T-helper 2 cell (primary cell): ENCODE measurements around the gene MPZL2.
"Not testable (repeated sequence)": the region's sequence is repeated elsewhere in the genome, so short reads cannot be mapped to it uniquely, and the experiment has no call there.

Experiments used
- DNase-seq, 5 experiments: peaks; one replicate each; pipeline versions ENCODE4 v3.0.0 to v3.0.0-alpha.2; 2012 to 2022
- total RNA-seq, 2 donors: gene quantifications; one replicate each; lab custom pipeline; 2026; lab: John Stamatoyannopoulos, UW

The MPZL2 gene
- 0.40 to 0.62 reads per million in 2 donors for total RNA-seq

DNA sequence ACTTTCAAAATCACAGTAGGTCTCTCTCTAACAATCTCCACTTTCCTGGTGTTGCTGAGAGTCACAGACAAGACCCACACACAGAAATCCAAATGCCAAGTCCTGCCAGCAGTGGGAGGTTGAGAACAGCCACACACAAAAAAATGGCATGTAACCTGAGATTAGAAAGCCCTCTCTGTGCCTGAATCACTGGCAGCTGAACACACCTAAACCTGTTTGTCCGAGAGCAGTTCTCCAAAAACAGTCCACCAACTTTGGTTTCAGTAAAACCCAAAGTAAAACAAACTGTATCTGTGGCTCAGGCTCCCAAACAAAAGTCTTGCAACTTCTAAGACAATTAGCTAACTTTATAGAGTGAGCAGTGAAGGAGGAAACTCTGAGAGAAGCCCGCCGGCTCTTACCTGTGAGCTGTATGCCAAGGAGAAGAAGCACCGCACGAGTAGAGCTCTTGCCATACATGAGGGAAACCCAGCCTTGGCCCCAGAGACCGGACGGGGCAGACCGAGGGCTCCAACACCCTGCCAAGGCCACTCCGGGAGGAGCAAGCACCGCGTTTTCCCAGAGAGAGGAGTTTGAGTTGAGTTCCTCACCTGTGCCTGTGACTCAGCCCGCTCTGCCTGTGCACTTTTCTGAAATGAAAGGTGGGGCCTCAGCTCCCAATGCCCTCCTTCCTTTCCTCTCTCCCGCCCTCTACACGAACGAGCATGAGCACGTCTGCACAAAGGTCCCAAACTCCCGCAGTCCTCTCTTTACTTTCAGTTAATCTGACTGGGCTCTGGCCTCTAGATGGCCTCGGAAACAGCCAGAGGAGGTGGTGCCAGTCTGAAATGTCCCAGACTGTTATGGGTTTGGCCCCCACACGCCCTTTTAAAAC, at the start of gene MPZL2:
Gene MPZL2, minus strand, starts transcription at position 603 of the 874 bp plus-strand sequence. Its CDS starts 144 bp downstream, at position 459.
- no peak for DNase-seq

DNA sequence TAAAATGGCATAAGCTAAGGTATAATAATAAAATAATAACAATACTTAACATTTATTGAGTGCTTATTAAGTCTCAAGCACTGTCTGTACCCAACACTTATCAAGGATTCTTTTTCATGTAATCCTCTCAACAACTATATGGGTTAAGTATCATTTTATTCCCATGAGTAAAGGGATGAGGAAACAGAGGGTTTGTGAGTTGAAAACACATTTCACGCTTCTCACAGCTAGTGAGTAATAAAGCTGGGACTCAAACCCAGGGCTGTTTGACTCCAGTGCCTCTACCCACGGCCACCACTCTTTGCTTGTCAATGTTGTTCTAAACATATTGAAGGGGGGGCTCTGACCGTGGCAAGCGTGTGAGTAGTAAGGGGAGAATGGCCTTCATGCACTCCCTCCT, 49.1 kb upstream of the MPZL2 start:
- no peak for DNase-seq

DNA sequence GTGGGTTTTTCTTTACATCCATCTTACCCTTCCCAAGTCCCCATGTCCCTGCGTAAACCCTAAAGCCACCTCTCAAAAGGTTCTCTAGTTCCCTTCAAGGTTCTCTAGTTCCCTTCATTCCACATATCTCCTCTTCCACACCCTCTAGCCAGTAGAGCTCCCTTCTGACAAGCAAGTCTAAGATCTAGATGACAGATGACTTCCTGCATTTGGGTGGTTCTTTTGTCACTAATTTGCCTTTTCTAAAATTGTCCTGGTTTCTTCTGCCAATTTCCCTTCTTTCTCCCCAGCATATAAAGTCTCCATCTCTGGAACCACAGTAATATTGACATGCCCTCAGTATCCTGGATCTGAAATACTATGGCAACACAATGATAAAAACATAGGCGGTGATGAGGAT, 48.2 kb upstream of the MPZL2 start:
- DNase-seq = no peak

DNA sequence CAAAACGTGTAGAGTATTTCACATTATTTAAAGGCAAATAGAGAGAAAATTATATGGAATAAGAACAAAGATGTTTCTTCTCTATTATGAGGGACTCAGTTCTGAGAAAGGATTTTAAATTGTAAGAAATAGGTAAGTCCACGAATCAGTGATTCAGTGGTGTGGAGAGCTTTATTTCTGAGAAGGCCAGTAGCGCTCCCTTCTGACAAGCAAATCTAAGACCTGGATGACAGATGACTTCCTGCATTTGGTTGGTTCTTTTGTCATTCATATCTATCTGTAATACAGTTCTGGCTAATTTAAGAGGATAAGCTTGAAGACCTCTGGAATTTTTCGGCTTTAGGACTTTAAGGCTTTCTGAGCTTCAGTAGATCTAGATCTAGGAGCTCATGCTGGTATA, 47.4 kb upstream of the MPZL2 start:
- DNase-seq = peak in 1 of 5 experiments; percentile 32

DNA sequence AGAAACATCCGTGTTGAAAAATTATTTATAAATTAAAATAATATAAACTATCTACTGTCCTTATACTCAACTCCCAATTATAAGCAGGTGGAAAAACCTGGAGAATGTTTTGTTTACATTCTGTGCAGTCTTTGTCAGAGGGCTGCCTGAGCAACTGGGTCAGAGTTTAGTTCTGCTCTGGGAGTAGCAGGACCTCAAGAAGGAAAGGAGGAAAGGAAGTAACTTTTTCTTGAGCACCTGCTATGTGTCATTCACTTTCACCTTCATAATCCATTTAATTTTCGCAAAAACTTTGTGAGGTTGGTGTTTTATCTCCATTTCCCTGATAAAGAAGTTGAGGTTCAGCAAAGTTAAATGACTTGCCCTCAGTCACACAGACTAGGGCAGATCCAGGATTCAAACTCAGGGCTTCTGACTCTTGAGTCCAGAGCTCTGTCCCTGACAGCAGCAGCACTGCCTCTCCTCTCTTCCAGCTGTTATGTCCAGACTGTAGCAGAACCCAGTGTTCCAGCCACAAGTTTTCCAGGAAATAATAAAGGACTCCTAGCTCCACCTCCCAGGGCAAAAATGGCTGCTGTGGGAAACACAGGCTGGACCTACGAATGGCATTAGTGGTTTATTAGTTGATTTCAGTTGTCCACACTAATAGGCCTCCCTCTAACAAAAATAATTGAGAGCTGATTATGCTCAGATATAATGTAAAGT, 46.8 kb upstream of the MPZL2 start:
- no peak for DNase-seq

DNA sequence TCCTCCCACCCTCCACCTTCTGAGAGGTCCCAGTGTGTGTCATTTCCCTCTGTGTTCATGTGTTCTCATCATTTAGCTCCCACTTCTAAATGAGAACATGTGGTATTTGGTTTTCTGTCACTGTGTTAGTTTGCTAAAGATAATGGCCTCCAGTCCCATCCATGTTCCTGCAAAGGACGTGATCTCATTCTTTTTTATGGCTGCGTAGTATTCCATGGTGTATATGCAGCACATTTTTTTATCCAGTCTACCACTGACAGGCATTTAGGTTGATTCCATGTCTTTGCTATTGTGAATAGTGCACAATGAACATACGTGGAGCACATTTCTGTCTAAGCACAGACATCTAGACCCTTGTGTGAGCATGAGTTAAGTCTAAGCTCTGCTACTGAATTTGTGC, 46.2 kb upstream of the MPZL2 start:
- DNase-seq = no peak

DNA sequence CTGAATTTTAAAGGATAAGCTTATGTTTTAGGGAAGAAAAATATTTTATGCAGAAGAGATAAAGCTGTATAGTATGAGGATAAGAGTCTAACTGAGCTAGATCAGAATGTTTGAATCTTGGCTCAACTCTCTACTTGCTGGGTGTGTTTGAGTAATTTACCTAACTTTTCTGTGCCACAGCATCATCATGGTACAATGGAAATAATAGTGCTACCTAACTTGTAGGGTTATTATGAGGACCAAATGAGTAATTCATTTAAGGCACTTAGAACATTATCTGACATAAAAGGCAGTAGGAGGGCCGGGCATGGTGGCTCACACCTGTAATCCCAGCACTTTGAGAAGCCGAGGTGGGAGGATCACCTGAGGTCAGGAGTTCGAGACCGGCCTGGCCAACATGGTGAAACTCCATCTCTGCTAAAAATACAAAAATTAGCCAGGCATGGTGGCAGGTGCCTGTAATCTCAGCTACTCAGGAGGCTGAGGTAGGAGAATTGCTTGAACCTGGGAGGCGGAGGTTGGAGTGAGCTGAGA, 45.0 kb upstream of the MPZL2 start:
- DNase-seq = not testable (repeated sequence)

DNA sequence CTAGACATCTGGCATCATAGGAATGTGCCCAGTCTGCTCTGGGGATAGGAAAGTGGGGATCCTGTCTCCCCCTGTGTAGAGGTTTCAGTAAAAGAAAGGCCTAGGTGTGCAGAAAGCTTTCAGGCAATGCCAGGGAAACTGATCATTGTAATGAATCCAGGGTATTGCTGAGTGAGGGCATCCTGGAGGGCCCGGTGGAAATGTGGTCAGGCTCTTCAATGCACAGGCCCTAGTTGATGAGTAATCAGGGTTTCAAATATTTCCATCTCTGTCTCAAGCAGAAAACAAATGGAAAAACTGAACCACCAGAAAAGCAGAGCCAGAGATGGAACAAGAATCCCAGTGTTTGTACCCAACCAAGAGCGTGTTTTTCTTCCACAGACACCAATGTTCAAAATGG, 42.5 kb upstream of the MPZL2 start:
- peak in 2 of 5 experiments; percentile 28 to 67 for DNase-seq

DNA sequence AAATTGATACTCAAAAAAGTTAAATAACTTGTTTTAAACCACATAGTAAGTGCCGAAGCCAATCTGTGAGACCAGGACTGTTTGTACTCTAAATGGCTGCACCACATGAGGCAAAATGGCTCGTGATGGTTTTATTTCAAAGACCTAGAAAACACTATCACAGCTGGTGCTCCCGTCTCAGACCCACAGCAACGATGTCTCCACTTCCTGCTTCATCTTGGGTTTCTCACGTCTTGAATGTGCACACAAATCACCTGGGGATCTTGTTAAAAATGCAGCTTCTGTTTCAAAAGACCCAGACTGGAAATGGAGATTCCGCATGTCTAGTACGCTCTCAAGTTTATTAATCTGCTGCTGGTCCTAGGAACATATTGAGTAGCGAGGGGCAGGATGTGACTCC, 41.6 kb upstream of the MPZL2 start:
- peak in 3 of 5 experiments; percentile 21 to 85 (median 70) for DNase-seq

DNA sequence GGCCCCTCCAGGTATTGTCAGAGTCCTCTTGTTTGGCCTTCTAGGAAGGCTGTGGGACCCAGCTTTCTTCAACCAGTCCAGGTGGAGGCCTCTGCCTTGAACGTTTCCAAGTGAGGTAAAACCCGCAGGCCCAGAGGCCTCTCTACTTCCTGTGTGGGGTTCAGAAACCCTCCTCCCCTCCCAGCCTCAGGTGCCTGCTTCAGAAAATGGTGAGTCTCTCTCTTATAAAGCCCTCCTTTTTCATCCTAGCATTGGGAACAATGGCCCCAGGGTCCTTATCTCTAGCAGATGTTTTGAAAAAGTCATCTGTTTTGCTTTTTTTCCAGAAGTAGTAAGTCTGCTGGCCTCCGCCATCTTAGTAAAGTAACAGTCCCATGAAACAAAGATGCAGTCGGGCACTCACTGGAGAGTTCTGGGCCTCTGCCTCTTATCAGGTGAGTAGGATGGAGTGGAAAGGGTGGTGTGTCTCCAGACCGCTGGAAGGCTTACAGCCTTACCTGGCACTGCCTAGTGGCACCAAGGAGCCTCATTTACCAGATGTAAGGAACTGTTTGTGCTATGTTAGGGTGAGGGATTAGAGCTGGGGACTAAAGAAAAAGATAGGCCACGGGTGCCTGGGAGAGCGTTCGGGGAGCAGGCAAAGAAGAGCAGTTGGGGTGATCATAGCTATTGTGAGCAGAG, 40.6 kb upstream of the MPZL2 start, which contains the start of gene CD3E:
Gene CD3E, plus strand, starts transcription at position 163 of the 681 bp plus-strand sequence. Its CDS starts 223 bp downstream, at position 386.
- peak in 4 of 5 experiments; percentile 36 to 91 (median 59) for DNase-seq

DNA sequence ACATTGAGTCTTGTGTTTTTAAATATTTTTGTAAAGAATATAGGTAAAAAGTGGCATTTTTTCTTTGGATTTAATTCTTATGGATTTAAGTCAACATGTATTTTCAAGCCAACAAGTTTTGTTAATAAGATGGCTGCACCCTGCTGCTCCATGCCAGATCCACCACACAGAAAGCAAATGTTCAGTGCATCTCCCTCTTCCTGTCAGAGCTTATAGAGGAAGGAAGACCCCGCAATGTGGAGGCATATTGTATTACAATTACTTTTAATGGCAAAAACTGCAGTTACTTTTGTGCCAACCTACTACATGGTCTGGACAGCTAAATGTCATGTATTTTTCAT, 40.1 kb upstream of the MPZL2 start:
- no peak for DNase-seq

DNA sequence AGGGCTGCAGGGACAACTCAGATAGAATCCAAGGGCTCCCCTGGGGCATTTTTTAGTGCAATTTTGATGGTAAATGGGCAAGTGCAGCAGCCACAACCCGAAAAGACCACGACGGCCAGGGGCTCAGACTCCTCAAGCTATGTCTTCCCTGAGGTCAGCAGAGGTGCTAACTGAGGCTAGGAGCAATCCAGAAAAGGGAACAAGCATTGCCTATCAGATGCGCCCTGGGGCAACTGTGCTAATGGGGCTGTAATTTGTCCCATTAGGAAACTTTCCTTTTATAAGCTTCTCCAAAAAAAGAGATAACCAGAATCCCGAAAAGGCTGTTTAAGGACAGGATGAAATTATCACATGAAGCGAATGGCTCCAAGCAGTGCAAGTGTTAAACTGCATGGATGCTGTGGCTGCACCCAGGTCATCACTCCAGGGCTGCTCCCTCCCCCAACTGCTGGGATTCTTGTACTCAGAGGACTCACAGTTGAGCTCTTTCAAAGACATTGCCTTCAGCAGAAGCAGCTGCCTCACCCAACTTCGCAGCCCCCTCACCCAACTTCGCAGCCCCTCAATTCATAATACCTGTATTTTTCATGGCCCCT, 37.6 kb upstream of the MPZL2 start:
- no peak for DNase-seq

DNA sequence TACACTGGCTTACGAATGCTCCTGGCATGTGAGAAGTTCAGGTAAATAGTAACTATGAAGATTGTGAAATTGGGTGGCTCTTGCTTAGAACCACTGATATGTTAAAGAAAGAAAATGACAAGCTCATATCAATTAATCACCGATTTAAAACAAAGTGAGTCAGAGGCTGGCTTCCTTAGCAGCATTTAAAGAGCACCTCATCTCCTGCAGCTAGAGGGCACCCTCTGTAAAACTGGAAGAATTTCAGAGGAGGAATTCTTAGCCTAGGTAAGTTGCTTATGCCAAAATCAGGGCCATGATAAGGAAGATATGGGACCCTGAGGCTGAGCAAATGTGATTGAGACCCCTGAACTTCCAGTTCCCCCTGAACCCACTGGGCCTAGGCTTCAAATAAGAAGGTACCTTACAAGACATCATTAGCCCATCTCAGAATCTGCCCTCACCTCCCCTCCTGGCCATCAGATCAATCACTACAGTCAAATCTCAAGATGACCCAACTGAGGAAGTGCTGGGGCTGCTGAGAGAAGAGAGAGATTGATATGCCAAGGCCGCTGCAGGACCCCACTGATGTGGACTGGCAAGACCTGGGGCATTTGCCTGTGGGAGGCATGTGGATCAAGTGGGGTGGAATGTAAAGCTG, 31.8 kb upstream of the MPZL2 start:
- peak in 3 of 5 experiments; percentile 22 to 73 (median 24) for DNase-seq

DNA sequence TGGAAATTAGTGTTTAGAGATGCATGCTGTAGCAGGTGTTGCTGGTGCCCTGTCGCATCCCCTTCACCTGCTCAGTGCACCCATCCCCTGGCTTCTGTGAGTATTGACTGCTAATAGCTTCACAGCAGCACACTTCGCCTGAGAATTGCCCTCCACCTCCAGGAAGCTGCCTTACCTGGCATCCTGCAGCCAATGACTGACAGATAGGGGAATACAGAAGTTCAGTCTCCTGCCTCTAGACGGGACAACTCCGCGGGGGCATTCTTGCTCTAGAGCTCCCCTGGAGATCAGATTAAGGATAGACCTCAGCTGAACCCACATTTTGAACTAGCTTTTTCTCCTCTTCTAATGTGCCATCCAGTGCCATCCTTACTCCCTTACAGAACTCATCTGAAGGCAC, 31.1 kb upstream of the MPZL2 start:
- no peak for DNase-seq

DNA sequence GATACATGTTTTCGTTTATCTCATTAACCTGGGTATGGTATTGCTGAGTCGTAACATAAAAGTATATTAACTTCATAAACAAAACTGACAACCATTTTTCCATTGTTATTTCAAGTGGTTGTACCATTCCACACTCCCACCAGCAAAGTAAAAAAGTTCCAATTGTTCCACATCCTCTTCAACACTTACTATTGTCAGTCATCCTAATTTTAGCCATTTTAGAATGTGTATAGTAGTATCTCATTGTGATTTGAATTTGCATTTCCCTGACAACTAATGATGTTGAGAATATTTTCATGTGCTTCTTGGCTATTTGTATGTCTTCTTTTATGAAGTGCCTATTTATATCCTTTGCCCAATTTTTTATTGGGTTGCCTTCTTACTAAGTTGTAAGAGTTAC, 30.0 kb upstream of the MPZL2 start:
- DNase-seq = no peak

DNA sequence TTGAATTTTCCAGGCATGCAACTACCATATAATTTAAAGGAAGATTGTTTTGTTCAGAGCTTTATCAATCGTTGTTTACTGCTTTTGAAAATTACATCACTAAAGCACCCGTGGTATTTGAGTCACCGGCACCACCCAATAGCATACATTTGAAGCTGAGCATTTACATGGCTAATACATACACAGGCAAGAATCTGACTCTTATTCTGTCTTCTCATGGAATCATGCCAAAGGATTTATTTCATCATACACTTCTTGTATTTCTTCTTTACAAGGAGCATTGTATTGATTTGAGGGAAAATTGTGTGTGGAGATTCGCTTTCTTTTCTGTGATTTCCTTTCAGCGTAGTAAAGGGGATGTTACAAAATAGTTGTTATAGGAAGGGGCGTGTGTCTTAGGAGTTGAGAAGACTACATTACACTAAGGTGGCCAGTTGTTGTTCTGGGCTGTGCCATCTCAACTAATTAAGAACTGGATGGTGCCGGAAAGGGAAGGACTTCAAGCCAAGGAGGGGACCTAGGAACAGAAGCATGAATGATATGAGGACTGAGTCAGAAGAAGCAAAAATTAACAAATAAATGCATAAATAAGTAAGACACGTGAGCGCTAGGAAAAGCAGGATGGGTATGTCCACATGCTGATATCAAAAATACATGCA, 27.5 kb upstream of the MPZL2 start:
- DNase-seq = no peak

DNA sequence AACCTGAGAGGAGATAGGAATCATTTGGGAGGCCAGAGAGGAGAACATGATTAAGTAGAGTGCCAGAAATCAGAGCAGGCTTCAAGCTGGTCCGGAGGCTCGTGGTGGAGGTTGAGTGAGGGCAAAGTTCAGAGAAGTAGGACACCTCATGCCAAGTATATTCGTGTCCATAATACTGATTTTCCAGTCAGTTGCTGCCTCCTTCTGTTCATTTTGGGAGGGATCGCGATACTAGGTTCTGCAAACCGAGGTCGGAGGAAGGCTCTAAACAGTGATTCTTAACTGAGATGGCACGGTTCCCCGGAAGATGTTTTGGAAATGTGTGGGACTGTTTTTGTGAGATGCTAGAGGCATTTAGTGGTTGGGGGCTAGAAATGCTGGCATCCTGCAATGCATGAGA, 26.8 kb upstream of the MPZL2 start:
- DNase-seq = peak in 2 of 5 experiments; percentile 35 to 74

DNA sequence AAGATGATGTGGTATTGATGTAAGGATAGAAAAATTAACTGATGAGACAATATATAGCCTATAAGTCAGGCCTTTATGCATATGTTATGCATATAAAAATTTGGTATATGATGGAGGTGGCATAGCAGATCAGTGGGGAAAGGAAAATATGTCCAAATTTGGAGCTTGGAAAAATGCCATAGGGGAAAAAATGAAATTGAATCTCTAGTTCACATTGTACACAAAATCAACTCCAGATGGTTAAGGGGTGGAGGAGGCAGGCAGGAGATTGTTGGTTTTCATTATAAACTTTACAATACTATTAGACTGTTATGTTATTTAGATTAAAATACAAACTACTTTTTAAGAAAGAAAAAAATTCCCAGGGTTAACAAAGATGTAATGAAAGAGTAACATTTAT, 25.3 kb upstream of the MPZL2 start:
- DNase-seq = no peak

DNA sequence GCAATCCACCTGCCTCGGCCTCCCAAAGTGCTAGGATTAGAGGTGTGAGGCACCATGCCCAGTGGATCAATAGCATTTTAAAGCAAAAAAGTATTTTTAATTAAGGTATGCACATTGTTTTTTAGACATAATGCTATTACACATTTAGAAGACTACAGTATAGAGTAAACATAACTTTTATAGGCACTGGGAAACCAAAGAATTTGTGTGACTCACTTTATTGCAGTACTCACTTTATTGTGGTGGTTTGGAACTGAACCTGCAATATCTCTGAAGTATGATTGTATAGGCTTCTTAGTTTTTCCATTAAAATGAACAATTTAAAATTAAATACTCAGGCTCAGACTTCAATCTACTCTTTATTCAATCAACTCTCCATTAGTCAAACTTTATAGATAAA, 22.9 kb upstream of the MPZL2 start:
- no peak for DNase-seq

DNA sequence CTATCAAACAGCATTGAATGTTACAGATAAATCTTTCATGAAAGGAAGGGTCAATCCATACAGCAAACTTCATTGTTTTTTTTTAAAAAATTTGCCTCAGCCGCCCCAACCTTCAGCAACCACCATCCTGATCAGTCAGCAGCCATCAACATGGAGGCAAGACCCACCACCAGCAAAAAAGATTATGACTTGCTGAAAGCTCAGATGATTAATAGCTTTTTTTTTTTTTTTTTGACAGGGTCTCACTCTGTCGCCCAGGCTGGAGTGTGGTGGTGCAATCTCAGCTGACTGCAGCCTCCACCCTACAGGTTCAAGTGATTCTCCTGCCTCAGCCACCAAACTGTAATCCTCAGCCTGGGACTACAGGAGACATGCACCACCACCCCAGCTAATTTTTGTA, 22.4 kb upstream of the MPZL2 start:
- no peak for DNase-seq

DNA sequence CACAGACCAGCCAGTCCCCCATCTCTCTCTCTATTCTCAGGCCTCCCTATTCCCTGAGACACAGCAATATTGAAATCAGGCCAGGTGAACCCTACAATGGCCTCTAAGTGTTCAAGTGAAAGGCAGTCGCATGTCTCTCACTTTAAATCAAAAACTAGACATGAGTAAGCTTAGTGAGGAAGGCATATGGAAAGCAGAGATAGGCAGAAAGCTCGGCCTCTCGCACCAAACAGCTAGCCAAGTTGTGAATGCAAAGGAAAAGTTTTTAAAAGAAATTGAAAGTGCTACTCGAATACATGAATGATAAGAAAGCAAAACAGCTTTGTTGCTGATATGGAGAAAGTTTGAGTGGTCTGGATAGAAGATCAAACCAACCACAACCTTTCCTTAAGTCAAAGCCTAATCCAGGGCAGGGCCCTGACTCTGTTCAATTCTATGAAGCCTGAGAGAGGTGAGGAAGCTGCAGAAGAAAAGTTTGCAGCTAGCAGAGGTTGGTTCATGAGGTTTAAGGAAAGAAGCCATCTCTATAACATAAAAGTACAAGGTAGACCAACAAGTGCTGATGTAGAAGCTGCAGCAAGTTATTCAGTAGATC, 19.8 kb upstream of the MPZL2 start:
- no peak for DNase-seq
